Measurements from ENCODE around the gene SKI.

GRCh38 chr1:2322065-2322571, 94.0 kb downstream of the SKI start:
- no peak for TF ChIP-seq POLR2AphosphoS5 (IDR thresholded peaks at IDR 0.05; ENCODE audit: borderline replicate concordance, low read depth, low read length)
- TF ChIP-seq EZH2 (IDR thresholded peaks at IDR 0.05), result no peak
- TF ChIP-seq FOXP2 (optimal IDR thresholded peaks at IDR 0.05; ENCODE audit: control extremely low read depth, extremely low read length, insufficient read depth), result no peak

Measured in SK-N-MC (cell line).